WTC11 (cell line): ENCODE data around the gene UQCC3. TPM values are rescaled to one million over a fixed set of nuclear protein-coding genes. Genes with fewer than 3 reads are reported as not detected.
A peak's percentile ranks its signal among the peaks of the same experiment; 100 is the strongest.

Experiments used
- ATAC-seq: fragments of 200-7000 bp; cut with Tn5 transposase; 2 replicates; pipeline ENCODE4 v1.10.0; 2021; ENCODE audit warnings: mild to moderate bottlenecking, moderate library complexity
- CTCF ChIA-PET: fragments of 300-600 bp; sonication (Branson Sonifier 250); formaldehyde crosslinking; loops from one replicate; lab custom pipeline; 2021; ENCODE audit warnings: antibody characterized with exemption; lab: Charles Lee
- POLR2A ChIA-PET: fragments of 350-600 bp; sonication (Branson Sonifier 250); formaldehyde crosslinking; loops from one replicate; lab custom pipeline; 2021; ENCODE audit warnings: antibody characterized with exemption; lab: Charles Lee
- DNase-seq: peaks from one replicate; pipeline ENCODE4 v3.0.0; 2021; ENCODE audit warnings: low spot score
- H3K27ac Mint-ChIP-seq: 2 replicates; pipeline ENCODE4 v1.8.0; 2021; ENCODE audit warnings: mixed read lengths
- H3K27me3 Mint-ChIP-seq: 2 replicates; pipeline ENCODE4 v1.8.0; 2021; ENCODE audit warnings: low read depth, mild to moderate bottlenecking, moderate library complexity, mixed read lengths
- H3K36me3 Mint-ChIP-seq: 2 replicates; pipeline ENCODE4 v1.8.0; 2021; ENCODE audit warnings: mixed read lengths
- H3K4me1 Mint-ChIP-seq: 2 replicates; pipeline ENCODE4 v1.8.0; 2022; ENCODE audit warnings: mixed read lengths
- H3K4me3 Mint-ChIP-seq: 2 replicates; pipeline ENCODE4 v1.8.0; 2021; ENCODE audit warnings: mild to moderate bottlenecking, moderate library complexity, mixed read lengths
- H3K9me3 Mint-ChIP-seq: 2 replicates; pipeline ENCODE4 v1.8.0; 2021; ENCODE audit warnings: mixed read lengths
- ATF1 ChIP-seq: sonication (generic); formaldehyde crosslinking; IDR thresholded peaks from 2 replicates; pipeline ENCODE4 v1.8.1; 2023; ENCODE audit warnings: mild to moderate bottlenecking, moderate library complexity, missing genetic modification reagents
- CBFB ChIP-seq: sonication (generic); formaldehyde crosslinking; IDR thresholded peaks from 2 replicates; pipeline ENCODE4 v1.8.1; 2022; ENCODE audit warnings: mild to moderate bottlenecking, low read depth, missing genetic modification reagents
- CREM ChIP-seq: sonication (generic); formaldehyde crosslinking; IDR thresholded peaks from 2 replicates; pipeline ENCODE4 v1.8.1; 2022; ENCODE audit warnings: mild to moderate bottlenecking, missing genetic modification reagents, moderate library complexity
- EMX1 ChIP-seq: fragments of 250-450 bp; sonication (Bioruptor Pico); IDR thresholded peaks from 2 replicates; pipeline ENCODE4 v1.8.0; 2021; ENCODE audit warnings: mild to moderate bottlenecking
- ETV6 ChIP-seq: sonication (generic); formaldehyde crosslinking; IDR thresholded peaks from 2 replicates; pipeline ENCODE4 v1.8.1; 2022; ENCODE audit warnings: mild to moderate bottlenecking, missing genetic modification reagents
- IRF2 ChIP-seq: sonication (generic); formaldehyde crosslinking; IDR thresholded peaks from 2 replicates; pipeline ENCODE4 v1.8.0; 2022; ENCODE audit warnings: low read depth, missing genetic modification reagents, borderline replicate concordance
- KAT7 ChIP-seq: sonication (generic); formaldehyde crosslinking; IDR thresholded peaks from 2 replicates; pipeline ENCODE4 v1.8.1; 2023; ENCODE audit warnings: missing genetic modification reagents, mild to moderate bottlenecking, borderline replicate concordance
- MXD4 ChIP-seq: fragments of 250-450 bp; sonication (Bioruptor Pico); IDR thresholded peaks from 2 replicates; pipeline ENCODE4 v1.8.0; 2021; ENCODE audit warnings: mild to moderate bottlenecking, moderate library complexity, borderline replicate concordance
- NFATC4 ChIP-seq: fragments of 250-450 bp; sonication (Bioruptor Pico); IDR thresholded peaks from 2 replicates; pipeline ENCODE4 v1.9.0; 2021; ENCODE audit warnings: mild to moderate bottlenecking
- NR1H2 ChIP-seq: sonication (generic); formaldehyde crosslinking; IDR thresholded peaks from 2 replicates; pipeline ENCODE4 v1.9.0; 2021; ENCODE audit warnings: mild to moderate bottlenecking, moderate library complexity, missing genetic modification reagents
- NR3C1 ChIP-seq: sonication (generic); formaldehyde crosslinking; conservative IDR thresholded peaks from 2 replicates; pipeline ENCODE4 v1.8.1; 2023; ENCODE audit warnings: low read depth, mild to moderate bottlenecking, missing genetic modification reagents
- SP1 ChIP-seq: sonication (generic); formaldehyde crosslinking; conservative IDR thresholded peaks from 2 replicates; pipeline ENCODE4 v1.8.1; 2022; ENCODE audit warnings: missing genetic modification reagents
- TEAD1 ChIP-seq: sonication (generic); formaldehyde crosslinking; IDR thresholded peaks from 2 replicates; pipeline ENCODE4 v1.8.0; 2022; ENCODE audit warnings: mild to moderate bottlenecking, missing genetic modification reagents
- TEAD4 ChIP-seq: sonication (generic); formaldehyde crosslinking; IDR thresholded peaks from 2 replicates; pipeline ENCODE4 v1.8.0; 2022; ENCODE audit warnings: mild to moderate bottlenecking, missing genetic modification reagents
- TP53 ChIP-seq: sonication (generic); formaldehyde crosslinking; IDR thresholded peaks from 2 replicates; pipeline ENCODE4 v1.8.1; 2023; ENCODE audit warnings: mild to moderate bottlenecking, missing genetic modification reagents
- ZNF121 ChIP-seq: sonication (generic); formaldehyde crosslinking; IDR thresholded peaks from 2 replicates; pipeline ENCODE4 v1.8.0; 2023; ENCODE audit warnings: missing genetic modification reagents
- total RNA-seq: library from RNA; stranded (reverse); gene quantifications from 3 replicates; pipeline ENCODE4 v1.2.3, GENCODE V29; 2021
- TF ChIP-seq, protein P1 (sequence below): sonication (generic); formaldehyde crosslinking; IDR thresholded peaks from 2 replicates; pipeline ENCODE4 v1.8.0; 2023; ENCODE audit warnings: missing genetic modification reagents
- TF ChIP-seq, protein P2 (sequence below): fragments of 250-450 bp; sonication (Bioruptor Pico); conservative IDR thresholded peaks from 2 replicates; pipeline ENCODE4 v1.9.0; 2021; ENCODE audit warnings: mild to moderate bottlenecking
- TF ChIP-seq, protein P3 (sequence below): sonication (generic); formaldehyde crosslinking; IDR thresholded peaks from 2 replicates; pipeline ENCODE4 v1.8.1; 2023; ENCODE audit warnings: mild to moderate bottlenecking, missing genetic modification reagents, moderate library complexity
- TF ChIP-seq, protein P4 (sequence below): fragments of 200-600 bp; IDR thresholded peaks from 2 replicates; pipeline ENCODE4 v1.8.0; 2022; ENCODE audit warnings: antibody characterized with exemption
- TF ChIP-seq, protein P5 (sequence below): sonication (generic); formaldehyde crosslinking; IDR thresholded peaks from 2 replicates; pipeline ENCODE4 v1.8.1; 2022; ENCODE audit warnings: mild to moderate bottlenecking, missing genetic modification reagents, moderate library complexity, borderline replicate concordance
- TF ChIP-seq, protein P6 (sequence below): fragments of 250-450 bp; sonication (Bioruptor Pico); IDR thresholded peaks from 2 replicates; pipeline ENCODE4 v1.9.0; 2021; ENCODE audit warnings: moderate library complexity, mild to moderate bottlenecking, inconsistent platforms, borderline replicate concordance
- TF ChIP-seq, protein P7 (sequence below): sonication (generic); formaldehyde crosslinking; IDR thresholded peaks from 2 replicates; pipeline ENCODE4 v1.8.1; 2023; ENCODE audit warnings: mild to moderate bottlenecking, missing genetic modification reagents
- TF ChIP-seq, protein P8 (sequence below): fragments of 250-450 bp; sonication (Bioruptor Pico); IDR thresholded peaks from 2 replicates; pipeline ENCODE4 v1.8.0; 2021; ENCODE audit warnings: mild to moderate bottlenecking

UQCC3 gene
- total RNA-seq, 1 experiment from 2014 or later = 18.1 TPM

DNA sequence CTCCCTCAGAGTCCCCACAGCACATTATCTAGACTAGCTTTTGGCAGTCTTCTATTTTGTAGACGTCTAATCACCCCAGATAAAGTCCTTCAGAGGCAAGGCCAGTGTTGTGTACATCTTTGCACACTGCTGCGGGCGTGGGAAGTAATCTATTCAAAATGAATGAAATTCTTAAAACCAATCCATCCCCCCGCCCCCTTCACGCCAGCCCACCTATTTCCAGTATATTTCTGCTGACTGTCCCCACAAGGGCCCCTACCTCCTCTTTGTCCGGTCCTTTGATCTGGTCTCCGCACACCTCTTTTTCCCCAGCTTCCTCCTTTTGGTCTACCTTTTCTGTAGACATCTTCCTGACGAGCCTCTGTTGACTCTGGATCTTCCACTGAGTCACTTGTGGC, 35.4 kb downstream of the UQCC3 start:
- Mint-ChIP-seq H3K27me3 (no peaks in the 10 kb centered on the region; the same call in 1 of the 2 replicates), H3K36me3 (peaks cover 27% of the 10 kb centered on the region), H3K4me1 (peaks cover 38% of the 10 kb centered on the region), H3K4me3 (peak overlapping the region; percentile 92), H3K9me3 (no peaks in the 10 kb centered on the region), H3K27ac (peak overlapping the region; percentile 98)
- ChIA-PET POLR2A (interaction anchor here (0.6 to 6.0 kb wide), 18 partner anchors 18 to 161 kb away, joined by 3 to 35 read pairs (median 6); partner anchors contain the start of genes B3GAT3, C11orf98, CSKMT and HNRNPUL2), CTCF (interaction anchor here (1.0 to 4.0 kb wide), 21 partner anchors 9 to 199 kb away, joined by 3 to 24 read pairs (median 5); partner anchors contain the start of genes B3GAT3, C11orf98, CSKMT and GANAB)
- 0 out of 2 replicates have a peak, but pooled peaks have one; percentile 5 for TF ChIP-seq CREM (CRISPR knock-in tag)
- TF ChIP-seq, protein P1, sequence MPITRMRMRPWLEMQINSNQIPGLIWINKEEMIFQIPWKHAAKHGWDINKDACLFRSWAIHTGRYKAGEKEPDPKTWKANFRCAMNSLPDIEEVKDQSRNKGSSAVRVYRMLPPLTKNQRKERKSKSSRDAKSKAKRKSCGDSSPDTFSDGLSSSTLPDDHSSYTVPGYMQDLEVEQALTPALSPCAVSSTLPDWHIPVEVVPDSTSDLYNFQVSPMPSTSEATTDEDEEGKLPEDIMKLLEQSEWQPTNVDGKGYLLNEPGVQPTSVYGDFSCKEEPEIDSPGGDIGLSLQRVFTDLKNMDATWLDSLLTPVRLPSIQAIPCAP (CRISPR knock-in tag) = no peak
- TF ChIP-seq, protein P2, sequence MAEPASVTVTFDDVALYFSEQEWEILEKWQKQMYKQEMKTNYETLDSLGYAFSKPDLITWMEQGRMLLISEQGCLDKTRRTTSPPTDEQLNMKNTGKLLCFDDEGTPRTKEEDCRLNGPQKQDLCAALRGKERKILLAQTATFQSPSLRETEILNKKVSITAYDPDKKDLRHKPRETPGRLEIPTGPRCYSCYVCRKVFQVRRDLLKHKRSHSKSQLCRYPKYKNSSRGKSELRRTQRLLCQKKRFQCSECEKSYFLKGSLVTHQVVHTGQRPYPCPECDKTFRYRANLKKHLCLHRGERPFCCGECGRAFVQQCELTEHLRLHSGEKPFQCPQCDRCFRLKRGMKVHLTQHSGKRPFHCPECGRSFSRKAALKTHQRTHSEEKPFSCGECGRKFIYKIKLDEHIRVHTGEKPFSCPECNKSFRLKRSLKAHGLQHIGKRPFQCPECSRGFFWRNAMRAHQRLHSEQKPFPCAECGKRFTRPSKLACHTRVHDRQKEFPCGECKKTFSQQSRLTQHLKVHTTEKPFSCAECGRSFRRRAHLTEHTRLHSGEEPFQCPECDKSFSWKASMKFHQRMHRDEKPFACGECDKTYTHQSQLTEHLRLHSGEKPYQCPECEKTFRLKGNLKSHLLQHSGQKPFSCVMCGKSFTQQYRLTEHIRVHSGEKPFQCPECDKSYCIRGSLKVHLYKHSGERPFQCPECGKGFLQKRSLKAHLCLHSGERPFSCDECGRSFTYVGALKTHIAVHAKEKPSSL (CRISPR knock-in tag) = no peak
- TF ChIP-seq, protein P3, sequence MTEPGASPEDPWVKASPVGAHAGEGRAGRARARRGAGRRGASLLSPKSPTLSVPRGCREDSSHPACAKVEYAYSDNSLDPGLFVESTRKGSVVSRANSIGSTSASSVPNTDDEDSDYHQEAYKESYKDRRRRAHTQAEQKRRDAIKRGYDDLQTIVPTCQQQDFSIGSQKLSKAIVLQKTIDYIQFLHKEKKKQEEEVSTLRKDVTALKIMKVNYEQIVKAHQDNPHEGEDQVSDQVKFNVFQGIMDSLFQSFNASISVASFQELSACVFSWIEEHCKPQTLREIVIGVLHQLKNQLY = no peak
- ATAC-seq (no peak), DNase-seq (no peak)

DNA sequence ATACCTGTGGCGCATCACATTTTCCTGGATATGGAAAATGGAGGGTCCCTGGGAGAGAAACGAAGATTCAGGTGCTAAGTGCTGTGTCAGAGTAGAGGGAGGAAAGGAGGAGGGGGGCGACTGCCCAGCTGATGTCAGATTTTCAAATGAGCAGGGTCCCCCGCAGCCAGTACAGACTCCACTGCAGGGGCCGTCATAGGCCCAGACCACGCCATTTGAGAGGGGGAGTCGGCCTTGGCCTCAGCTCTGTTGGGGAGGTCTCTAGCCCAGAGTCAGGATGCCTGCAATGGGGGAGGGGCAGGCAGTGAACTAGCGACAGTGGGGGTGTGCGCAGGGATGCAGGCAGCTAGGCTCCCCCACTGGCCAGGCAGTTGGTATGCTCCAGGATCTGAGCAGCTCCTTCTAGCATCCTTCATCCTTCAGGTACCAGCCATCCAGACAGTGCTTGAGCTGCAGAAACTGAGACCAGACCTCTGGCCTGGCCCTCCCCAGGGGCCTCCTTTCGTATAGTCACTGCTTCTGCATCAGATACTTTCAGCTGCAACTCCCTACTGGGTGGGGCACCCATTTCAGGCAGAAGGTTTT, 35.9 kb downstream of the UQCC3 start, which contains the start of the genes BSCL2 and GNG3:
BSCL2 (minus strand) TSS at position 148 of the 585 bp plus-strand sequence. CDS start 229 bp downstream, outside the sequence.
GNG3 (plus strand) TSS at position 400 of the 585 bp plus-strand sequence. CDS start 620 bp downstream, outside the sequence.
- Mint-ChIP-seq H3K4me3 (peak within 1 kb of the TSS; percentile 92), H3K27me3 (no peaks in the 10 kb centered on the region; the same call in 1 of the 2 replicates), H3K4me1 (peaks cover 38% of the 10 kb centered on the region), H3K9me3 (no peaks in the 10 kb centered on the region), H3K27ac (peak within 1 kb of the TSS; percentile 98), H3K36me3 (peaks cover 25% of the 10 kb centered on the region)
- ATAC-seq = peak; percentile 71
- DNase-seq = peak; percentile 97
- ChIA-PET CTCF (interaction anchor here (1.0 to 4.0 kb wide), 19 partner anchors 9 to 199 kb away, joined by 3 to 24 read pairs (median 5); partner anchors contain the start of genes B3GAT3, C11orf98, CSKMT and GANAB), POLR2A (interaction anchor here (0.6 to 6.0 kb wide), 20 partner anchors 19 to 161 kb away, joined by 3 to 35 read pairs (median 6); partner anchors contain the start of genes B3GAT3, C11orf98, CSKMT and EEF1G)
- TF ChIP-seq CBFB (peak; percentile 75; the same call in 1 of the 2 replicates), TEAD4 (CRISPR knock-in tag) (no peak), IRF2 (CRISPR knock-in tag) (no peak), KAT7 (CRISPR knock-in tag) (no peak), ATF1 (no peak), MXD4 (CRISPR knock-in tag) (no peak), NR3C1 (no peak), NR1H2 (no peak), TEAD1 (CRISPR knock-in tag) (peak; percentile 86; the same call in 1 of the 2 replicates), ETV6 (CRISPR knock-in tag) (peak; percentile 87), TP53 (CRISPR knock-in tag) (peak; percentile 42; the same call in 1 of the 2 replicates), SP1 (CRISPR knock-in tag) (peak; percentile 90), ZNF121 (CRISPR knock-in tag) (peak; percentile 45; the same call in 1 of the 2 replicates), NFATC4 (CRISPR knock-in tag) (no peak), EMX1 (CRISPR knock-in tag) (no peak)
- TF ChIP-seq, protein P4, sequence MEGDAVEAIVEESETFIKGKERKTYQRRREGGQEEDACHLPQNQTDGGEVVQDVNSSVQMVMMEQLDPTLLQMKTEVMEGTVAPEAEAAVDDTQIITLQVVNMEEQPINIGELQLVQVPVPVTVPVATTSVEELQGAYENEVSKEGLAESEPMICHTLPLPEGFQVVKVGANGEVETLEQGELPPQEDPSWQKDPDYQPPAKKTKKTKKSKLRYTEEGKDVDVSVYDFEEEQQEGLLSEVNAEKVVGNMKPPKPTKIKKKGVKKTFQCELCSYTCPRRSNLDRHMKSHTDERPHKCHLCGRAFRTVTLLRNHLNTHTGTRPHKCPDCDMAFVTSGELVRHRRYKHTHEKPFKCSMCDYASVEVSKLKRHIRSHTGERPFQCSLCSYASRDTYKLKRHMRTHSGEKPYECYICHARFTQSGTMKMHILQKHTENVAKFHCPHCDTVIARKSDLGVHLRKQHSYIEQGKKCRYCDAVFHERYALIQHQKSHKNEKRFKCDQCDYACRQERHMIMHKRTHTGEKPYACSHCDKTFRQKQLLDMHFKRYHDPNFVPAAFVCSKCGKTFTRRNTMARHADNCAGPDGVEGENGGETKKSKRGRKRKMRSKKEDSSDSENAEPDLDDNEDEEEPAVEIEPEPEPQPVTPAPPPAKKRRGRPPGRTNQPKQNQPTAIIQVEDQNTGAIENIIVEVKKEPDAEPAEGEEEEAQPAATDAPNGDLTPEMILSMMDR = no peak
- TF ChIP-seq, protein P5, sequence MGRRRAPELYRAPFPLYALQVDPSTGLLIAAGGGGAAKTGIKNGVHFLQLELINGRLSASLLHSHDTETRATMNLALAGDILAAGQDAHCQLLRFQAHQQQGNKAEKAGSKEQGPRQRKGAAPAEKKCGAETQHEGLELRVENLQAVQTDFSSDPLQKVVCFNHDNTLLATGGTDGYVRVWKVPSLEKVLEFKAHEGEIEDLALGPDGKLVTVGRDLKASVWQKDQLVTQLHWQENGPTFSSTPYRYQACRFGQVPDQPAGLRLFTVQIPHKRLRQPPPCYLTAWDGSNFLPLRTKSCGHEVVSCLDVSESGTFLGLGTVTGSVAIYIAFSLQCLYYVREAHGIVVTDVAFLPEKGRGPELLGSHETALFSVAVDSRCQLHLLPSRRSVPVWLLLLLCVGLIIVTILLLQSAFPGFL (CRISPR knock-in tag) = no peak
- TF ChIP-seq, protein P6, sequence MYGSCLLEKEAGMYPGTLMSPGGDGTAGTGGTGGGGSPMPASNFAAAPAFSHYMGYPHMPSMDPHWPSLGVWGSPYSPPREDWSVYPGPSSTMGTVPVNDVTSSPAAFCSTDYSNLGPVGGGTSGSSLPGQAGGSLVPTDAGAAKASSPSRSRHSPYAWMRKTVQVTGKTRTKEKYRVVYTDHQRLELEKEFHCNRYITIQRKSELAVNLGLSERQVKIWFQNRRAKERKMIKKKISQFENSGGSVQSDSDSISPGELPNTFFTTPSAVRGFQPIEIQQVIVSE (CRISPR knock-in tag) = no peak
- TF ChIP-seq, protein P7, sequence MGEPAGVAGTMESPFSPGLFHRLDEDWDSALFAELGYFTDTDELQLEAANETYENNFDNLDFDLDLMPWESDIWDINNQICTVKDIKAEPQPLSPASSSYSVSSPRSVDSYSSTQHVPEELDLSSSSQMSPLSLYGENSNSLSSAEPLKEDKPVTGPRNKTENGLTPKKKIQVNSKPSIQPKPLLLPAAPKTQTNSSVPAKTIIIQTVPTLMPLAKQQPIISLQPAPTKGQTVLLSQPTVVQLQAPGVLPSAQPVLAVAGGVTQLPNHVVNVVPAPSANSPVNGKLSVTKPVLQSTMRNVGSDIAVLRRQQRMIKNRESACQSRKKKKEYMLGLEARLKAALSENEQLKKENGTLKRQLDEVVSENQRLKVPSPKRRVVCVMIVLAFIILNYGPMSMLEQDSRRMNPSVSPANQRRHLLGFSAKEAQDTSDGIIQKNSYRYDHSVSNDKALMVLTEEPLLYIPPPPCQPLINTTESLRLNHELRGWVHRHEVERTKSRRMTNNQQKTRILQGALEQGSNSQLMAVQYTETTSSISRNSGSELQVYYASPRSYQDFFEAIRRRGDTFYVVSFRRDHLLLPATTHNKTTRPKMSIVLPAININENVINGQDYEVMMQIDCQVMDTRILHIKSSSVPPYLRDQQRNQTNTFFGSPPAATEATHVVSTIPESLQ (CRISPR knock-in tag) = no peak
- TF ChIP-seq, protein P8, sequence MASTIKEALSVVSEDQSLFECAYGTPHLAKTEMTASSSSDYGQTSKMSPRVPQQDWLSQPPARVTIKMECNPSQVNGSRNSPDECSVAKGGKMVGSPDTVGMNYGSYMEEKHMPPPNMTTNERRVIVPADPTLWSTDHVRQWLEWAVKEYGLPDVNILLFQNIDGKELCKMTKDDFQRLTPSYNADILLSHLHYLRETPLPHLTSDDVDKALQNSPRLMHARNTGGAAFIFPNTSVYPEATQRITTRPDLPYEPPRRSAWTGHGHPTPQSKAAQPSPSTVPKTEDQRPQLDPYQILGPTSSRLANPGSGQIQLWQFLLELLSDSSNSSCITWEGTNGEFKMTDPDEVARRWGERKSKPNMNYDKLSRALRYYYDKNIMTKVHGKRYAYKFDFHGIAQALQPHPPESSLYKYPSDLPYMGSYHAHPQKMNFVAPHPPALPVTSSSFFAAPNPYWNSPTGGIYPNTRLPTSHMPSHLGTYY (CRISPR knock-in tag) = no peak
